ENCODE results near the gene PCBP3.

The PCBP3 gene

DNA sequence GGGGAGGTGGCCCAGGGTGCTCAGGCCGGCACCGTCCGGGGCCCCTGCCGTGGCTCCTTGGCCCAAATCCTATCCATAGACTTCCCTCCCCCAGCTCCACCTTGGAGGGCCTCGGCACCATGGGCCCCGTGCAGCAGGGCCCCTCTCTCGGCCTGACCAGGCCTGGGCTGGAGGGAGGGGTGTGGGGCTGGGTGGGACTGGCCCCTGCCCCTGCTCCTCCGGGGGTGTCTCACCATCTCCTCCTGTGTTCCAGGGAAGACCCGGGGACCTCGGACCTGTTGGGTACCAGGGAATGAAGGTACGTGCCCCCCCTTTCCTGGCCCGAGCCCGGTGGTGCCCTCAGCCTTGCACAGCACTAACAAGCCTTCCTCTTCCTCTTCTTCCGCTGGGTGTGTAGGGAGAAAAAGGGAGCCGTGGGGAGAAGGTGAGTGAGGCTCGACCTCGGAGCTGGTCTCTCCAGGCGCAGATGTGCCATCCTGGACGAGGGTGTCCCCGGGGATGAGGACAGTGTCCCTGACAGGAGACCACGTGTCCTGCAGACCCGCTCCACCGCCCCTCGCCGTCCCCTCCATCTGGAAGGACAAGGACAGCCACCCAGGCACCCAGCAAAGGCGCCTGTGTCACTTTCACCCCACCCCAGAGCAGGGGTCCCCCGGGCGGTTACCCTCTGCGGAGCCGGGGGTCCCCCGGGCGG, 346.0 kb downstream of the PCBP3 start:
- DNase-seq: no peak

DNA sequence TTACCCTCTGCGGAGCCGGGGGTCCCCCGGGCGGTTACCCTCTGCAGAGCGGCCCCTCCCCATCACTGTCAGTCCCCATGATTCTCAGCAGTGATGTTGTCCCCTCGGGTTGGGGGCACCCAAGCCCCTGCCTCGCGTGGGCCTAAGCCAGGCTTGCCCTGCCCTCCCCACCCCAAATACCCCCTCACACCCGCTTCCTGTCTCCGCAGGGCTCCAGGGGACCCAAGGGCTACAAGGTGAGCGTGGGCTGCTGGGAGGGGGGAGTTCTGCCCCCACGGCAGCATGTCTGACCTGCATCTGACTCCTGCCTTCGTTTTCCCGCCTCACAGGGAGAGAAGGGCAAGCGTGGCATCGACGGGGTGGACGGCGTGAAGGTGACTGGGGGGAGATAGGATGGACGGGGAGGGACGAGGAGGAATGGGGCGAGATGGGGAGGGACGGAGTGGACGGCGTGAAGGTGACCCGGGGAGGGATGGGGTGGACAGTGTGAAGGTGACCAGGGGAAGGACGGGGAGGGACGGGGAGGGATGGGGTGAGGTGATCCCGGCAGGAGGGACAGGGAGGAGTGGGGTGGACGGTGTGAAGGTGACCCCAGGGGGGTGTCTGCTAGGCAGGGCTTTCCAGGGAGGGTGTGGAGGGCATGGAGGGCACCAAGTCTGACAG, 346.7 kb downstream of the PCBP3 start:
- DNase-seq: no peak

DNA sequence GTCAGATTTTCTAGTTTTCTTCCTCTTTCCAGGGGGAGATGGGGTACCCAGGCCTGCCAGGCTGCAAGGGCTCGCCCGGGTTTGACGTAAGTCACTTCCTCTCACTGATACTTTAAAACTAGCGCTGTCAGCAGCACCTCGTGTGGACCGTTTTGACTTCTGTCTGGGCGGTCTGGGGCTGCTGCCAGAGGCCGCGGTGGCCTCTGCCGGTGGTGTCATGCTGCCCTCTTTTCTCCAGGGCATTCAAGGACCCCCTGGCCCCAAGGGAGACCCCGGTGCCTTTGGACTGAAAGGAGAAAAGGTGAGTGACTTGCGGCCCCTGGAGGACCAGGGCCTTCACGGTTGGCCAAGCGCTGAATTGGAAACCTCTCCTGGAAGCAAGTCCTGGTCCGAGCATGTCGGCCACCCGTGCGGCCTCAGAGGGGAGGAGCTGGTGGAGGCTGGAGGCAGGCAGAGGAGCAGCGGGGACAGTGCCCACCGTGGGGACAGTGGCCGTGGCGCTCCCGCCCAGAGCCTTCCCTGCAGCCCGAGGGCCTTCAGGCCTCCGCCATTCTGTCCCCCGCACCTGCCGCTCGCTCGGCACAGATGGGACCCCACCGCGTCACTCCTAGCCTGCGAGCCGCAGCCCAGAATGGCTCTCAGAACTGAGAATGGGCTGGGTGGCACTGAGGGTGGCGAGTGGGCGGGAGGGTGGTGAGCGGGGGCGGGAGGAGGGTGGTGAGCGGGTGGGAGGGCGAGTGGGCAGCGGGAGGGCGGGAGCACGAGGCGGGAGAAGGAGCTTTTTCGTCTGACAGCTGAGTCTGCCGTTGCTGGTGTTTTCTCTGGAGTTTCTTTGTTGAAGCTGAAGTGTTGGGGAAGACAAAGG, 347.4 kb downstream of the PCBP3 start:
- no peak for DNase-seq

DNA sequence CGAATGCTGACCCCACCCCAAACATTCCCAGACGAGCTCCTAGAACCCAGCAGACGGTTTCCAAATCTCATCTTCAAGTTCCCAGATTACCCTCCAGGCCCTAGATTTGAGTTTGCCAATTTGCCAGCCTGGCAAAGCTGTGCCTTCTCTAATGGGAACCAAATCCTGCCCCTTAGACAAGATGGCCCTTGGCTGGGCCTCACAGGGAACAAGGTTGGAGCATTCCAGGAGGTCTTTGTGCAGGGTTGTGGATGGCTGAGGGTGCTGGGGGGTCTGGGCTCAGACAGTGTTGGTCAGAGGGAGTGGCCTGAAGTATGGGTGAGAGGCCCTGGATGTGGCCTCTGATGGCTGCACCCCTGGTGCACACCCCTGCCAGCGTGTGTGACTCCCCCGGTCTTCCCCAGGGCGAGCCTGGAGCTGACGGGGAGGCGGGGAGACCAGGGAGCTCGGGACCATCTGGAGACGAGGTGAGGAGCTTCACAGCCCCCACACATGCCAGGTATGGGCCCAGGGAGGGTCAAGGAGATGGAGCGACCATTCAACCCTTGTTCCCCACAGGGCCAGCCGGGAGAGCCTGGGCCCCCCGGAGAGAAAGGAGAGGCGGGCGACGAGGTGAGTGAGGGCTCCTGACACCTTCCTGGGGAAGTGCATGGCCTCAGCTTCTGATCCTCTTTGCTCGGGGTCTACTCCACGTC, 348.2 kb downstream of the PCBP3 start:
- no peak for DNase-seq
